SU-DHL-6 (cell line): ENCODE results near the gene IGSF11.

ENCODE experiments used
- CTCF ChIP-seq: fragments of 200-600 bp; sonication (generic); IDR thresholded peaks from one replicate; pipeline ENCODE4 v1.5.1; 2017; ENCODE audit warnings: antibody characterized with exemption, mild to moderate bottlenecking, low read length, moderate library complexity; ENCODE audit not compliant: insufficient read depth, poor library complexity, severe bottlenecking
- EZH2phosphoT487 ChIP-seq: fragments of 200-600 bp; sonication (generic), shearing (Covaris generic); conservative IDR thresholded peaks from 2 replicates; pipeline ENCODE4 v1.6.1; 2018; ENCODE audit warnings: mild to moderate bottlenecking, antibody characterized with exemption, low read length, moderate library complexity, mixed read lengths

GRCh38 chr3:118931996-118932395 is 102.7 kb downstream of the IGSF11 start:
- TF ChIP-seq CTCF (no peak), EZH2phosphoT487 (no peak)
